ENCODE measurements around the gene EBLN2. TPM values are rescaled to one million over a fixed set of nuclear protein-coding genes. Genes with fewer than 3 reads are reported as not detected.

Gene EBLN2
- total RNA-seq, 1 experiment from 2014 or later = 6.9 TPM

GRCh38 chr3:73072634-73073033 lies 11.2 kb downstream of the EBLN2 start:
- CTCF ChIA-PET = interaction anchor here (0.6 kb wide), 1 partner anchor 16 kb away, joined by 3 read pairs; no protein-coding TSS in a partner anchor
- Histone ChIP-seq H3K9me3 (no peaks in the 10 kb centered on the region), H3K27me3 (replicated peaks; ENCODE audit: control insufficient read depth, insufficient read depth, low read length) (no peaks in the 10 kb centered on the region), H3K4me3 (ENCODE audit: low read depth, low read length) (no peak overlapping the region), H3K36me3 (ENCODE audit: control insufficient read depth, insufficient read depth, low read length) (no peaks in the 10 kb centered on the region), H3K4me1 (no peaks in the 10 kb centered on the region)
- H3K36me3 Mint-ChIP-seq (ENCODE audit: insufficient read depth, unreplicated experiment) = peaks cover 22% of the 10 kb centered on the region
- no TSS peak for BruUV-seq (replicated peaks)
- no peak for TF ChIP-seq CTCF (IDR thresholded peaks at IDR 0.05; ENCODE audit: insufficient read depth in 1 of 2, low read depth in 1 of 2, low read length in 1 of 2, severe bottlenecking in 1 of 2, unreplicated experiment in 1 of 2)
- H3K27me3 Mint-ChIP-seq (ENCODE audit: insufficient read depth, unreplicated experiment) = no peaks in the 10 kb centered on the region
- DNase-seq = no peak
- no peak overlapping the region for H3K4me3 Mint-ChIP-seq (ENCODE audit: unreplicated experiment)
- POLR2A ChIA-PET = no interaction called here
- no peaks in the 10 kb centered on the region for H3K9me3 Mint-ChIP-seq (ENCODE audit: unreplicated experiment)
- H3K27ac Mint-ChIP-seq (ENCODE audit: unreplicated experiment) = no peak overlapping the region
- H3K4me1 Mint-ChIP-seq (ENCODE audit: low read depth, unreplicated experiment) = no peaks in the 10 kb centered on the region
- intact Hi-C loops (cut with micrococcal nuclease; ENCODE audit: unreplicated experiment) = no loop called here

DNA sequence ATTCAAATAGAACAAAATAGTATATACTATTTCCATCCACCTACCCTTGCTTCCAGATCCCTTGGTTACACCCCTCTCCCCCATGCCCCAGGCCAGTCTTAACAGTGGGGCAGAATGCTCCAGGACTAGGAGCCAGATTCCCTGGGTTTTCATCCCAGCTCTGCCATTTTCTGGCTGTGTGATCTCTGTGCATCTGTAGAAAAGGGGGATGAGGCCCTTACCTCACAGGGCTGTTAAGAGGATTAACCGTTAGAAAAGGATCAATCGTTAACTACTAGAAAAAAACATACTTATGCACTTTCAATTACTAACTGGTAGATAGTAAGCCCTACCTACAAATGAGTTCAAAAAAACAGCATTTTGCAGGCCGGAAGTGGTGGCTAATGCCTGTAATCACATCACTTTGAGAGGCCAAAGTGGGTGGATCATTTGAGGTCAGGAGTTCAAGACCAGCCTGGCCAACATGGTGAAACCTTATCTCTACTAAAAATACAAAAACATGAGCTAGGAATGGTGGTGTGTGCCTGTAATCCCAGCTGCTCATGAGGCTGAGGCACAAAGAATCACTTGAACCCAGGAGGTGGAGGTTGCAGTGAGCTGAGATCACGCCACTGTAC lies 11.7 kb downstream of the EBLN2 start:
- intact Hi-C loops (cut with micrococcal nuclease; ENCODE audit: unreplicated experiment) = no loop called here
- no peaks in the 10 kb centered on the region for H3K27me3 Mint-ChIP-seq (ENCODE audit: insufficient read depth, unreplicated experiment)
- no peak for TF ChIP-seq CTCF (IDR thresholded peaks at IDR 0.05; ENCODE audit: insufficient read depth in 1 of 2, low read depth in 1 of 2, low read length in 1 of 2, severe bottlenecking in 1 of 2, unreplicated experiment in 1 of 2)
- POLR2A ChIA-PET = no interaction called here
- H3K4me3 Mint-ChIP-seq (ENCODE audit: unreplicated experiment) = no peak overlapping the region
- Histone ChIP-seq H3K36me3 (ENCODE audit: control insufficient read depth, insufficient read depth, low read length) (no peaks in the 10 kb centered on the region), H3K27me3 (replicated peaks; ENCODE audit: control insufficient read depth, insufficient read depth, low read length) (no peaks in the 10 kb centered on the region), H3K4me1 (no peaks in the 10 kb centered on the region), H3K9me3 (no peaks in the 10 kb centered on the region), H3K4me3 (ENCODE audit: low read depth, low read length) (no peak overlapping the region)
- BruUV-seq (replicated peaks) = no TSS peak
- no peaks in the 10 kb centered on the region for H3K9me3 Mint-ChIP-seq (ENCODE audit: unreplicated experiment)
- H3K27ac Mint-ChIP-seq (ENCODE audit: unreplicated experiment) = no peak overlapping the region
- no peaks in the 10 kb centered on the region for H3K4me1 Mint-ChIP-seq (ENCODE audit: low read depth, unreplicated experiment)
- CTCF ChIA-PET = interaction anchor here (0.6 kb wide), 1 partner anchor 17 kb away, joined by 3 read pairs; no protein-coding TSS in a partner anchor
- DNase-seq = no peak
- H3K36me3 Mint-ChIP-seq (ENCODE audit: insufficient read depth, unreplicated experiment) = peaks cover 22% of the 10 kb centered on the region

DNA sequence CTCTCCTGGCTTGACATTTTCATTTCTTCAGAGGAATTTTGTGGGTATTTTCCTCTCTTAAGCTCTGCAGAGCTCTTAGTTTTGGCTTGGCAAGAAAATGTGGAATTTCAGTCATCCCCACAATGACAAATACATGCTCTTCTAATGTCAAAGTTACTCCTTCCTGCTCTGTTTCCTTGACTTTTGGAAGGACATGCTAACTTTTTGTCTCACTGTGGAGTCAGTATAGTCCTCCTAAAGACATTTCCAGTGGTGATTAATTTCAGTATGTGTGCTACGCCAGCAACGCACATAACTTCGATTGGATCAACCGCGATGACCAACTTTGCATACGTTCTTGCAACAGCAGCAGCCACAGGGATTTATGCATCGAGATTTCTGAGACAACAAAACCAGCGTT lies 13.3 kb downstream of the EBLN2 start:
- H3K27me3 ChIP-seq (replicated peaks; ENCODE audit: control insufficient read depth, insufficient read depth, low read length) = no peaks in the 10 kb centered on the region
- no peak for DNase-seq
- intact Hi-C loops (cut with micrococcal nuclease; ENCODE audit: unreplicated experiment) = no loop called here
- CTCF ChIA-PET = no interaction called here
- H3K9me3 ChIP-seq = no peaks in the 10 kb centered on the region
- H3K36me3 Mint-ChIP-seq (ENCODE audit: insufficient read depth, unreplicated experiment) = peaks cover 17% of the 10 kb centered on the region
- BruUV-seq (replicated peaks) = no TSS peak
- no peaks in the 10 kb centered on the region for H3K27me3 Mint-ChIP-seq (ENCODE audit: insufficient read depth, unreplicated experiment)
- H3K4me1 ChIP-seq = no peaks in the 10 kb centered on the region
- H3K4me3 ChIP-seq (ENCODE audit: low read depth, low read length) = no peak overlapping the region
- POLR2A ChIA-PET = no interaction called here
- no peak overlapping the region for H3K4me3 Mint-ChIP-seq (ENCODE audit: unreplicated experiment)
- H3K27ac Mint-ChIP-seq (ENCODE audit: unreplicated experiment) = no peak overlapping the region
- no peak for TF ChIP-seq CTCF (IDR thresholded peaks at IDR 0.05; ENCODE audit: insufficient read depth in 1 of 2, low read depth in 1 of 2, low read length in 1 of 2, severe bottlenecking in 1 of 2, unreplicated experiment in 1 of 2)
- no peaks in the 10 kb centered on the region for H3K4me1 Mint-ChIP-seq (ENCODE audit: low read depth, unreplicated experiment)
- H3K36me3 ChIP-seq (ENCODE audit: control insufficient read depth, insufficient read depth, low read length) = no peaks in the 10 kb centered on the region
- no peaks in the 10 kb centered on the region for H3K9me3 Mint-ChIP-seq (ENCODE audit: unreplicated experiment)

Measured in Caco-2 (cell line).